ENCODE data around the gene ZNF687. TPM values are rescaled to one million over a fixed set of nuclear protein-coding genes. Genes with fewer than 3 reads are reported as not detected.

The ZNF687 gene
- total RNA-seq, 2 experiments from 2014 or later, result 20.9 to 31.6 TPM

DNA sequence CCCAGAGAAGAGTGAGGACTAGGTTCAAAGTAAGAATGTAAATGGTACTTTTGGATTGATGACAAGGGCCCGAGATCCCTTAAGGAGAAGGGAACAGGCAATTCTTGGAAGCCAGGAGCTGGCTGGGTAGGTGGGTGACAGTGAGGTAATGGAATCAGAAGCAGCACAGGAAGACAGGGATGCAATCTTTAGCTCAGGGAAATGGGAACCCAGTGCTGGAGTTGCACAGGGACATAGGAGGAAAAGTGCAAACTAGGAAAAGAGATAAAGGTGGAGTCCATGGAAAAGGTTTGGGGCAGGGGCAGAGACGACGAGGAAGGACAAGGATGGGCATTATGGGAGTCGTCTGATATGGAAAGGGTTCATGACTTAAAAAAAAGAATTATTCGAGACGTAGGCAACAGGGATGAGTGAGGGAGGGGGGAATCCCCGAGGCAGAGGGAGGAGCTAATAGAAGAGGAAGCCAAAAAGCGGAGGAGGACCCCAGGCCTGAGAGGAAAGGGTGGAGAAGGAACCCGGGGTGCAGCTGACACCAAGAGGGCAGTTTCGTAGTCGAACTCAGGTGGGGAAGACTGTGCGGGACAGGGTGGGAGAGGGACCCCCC lies 44.6 kb downstream of the ZNF687 start:
- Histone ChIP-seq H3K4me1 (ENCODE audit: insufficient read depth, low read length, poor library complexity, severe bottlenecking) (peaks cover 23% of the 10 kb centered on the region), H3K36me3 (ENCODE audit: insufficient read depth, low read length) (peaks cover 33% of the 10 kb centered on the region), H3K9me2 (ENCODE audit: insufficient read depth, low read length) (no peaks in the 10 kb centered on the region), H4K20me1 (ENCODE audit: insufficient read depth, low read length) (no peaks in the 10 kb centered on the region), H3K27ac (ENCODE audit: low read depth, low read length, poor library complexity, severe bottlenecking) (peak overlapping the region; percentile 67), H3K9me3 (ENCODE audit: low read length) (no peaks in the 10 kb centered on the region), H2AFZ (ENCODE audit: low read length) (peak overlapping the region; percentile 85), H3K4me2 (ENCODE audit: low read length) (peak overlapping the region; percentile 90), H3K4me3 (ENCODE audit: low read depth, low read length, poor library complexity, severe bottlenecking) (peak overlapping the region; percentile 74), H3K79me2 (ENCODE audit: insufficient read depth, low read depth, low read length) (peaks cover 17% of the 10 kb centered on the region)
- TF ChIP-seq, protein P1, sequence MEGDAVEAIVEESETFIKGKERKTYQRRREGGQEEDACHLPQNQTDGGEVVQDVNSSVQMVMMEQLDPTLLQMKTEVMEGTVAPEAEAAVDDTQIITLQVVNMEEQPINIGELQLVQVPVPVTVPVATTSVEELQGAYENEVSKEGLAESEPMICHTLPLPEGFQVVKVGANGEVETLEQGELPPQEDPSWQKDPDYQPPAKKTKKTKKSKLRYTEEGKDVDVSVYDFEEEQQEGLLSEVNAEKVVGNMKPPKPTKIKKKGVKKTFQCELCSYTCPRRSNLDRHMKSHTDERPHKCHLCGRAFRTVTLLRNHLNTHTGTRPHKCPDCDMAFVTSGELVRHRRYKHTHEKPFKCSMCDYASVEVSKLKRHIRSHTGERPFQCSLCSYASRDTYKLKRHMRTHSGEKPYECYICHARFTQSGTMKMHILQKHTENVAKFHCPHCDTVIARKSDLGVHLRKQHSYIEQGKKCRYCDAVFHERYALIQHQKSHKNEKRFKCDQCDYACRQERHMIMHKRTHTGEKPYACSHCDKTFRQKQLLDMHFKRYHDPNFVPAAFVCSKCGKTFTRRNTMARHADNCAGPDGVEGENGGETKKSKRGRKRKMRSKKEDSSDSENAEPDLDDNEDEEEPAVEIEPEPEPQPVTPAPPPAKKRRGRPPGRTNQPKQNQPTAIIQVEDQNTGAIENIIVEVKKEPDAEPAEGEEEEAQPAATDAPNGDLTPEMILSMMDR (conservative IDR thresholded peaks at IDR 0.05; ENCODE audit: low read length), result no peak
- TF ChIP-seq EZH2phosphoT487 (IDR thresholded peaks at IDR 0.05; ENCODE audit: borderline replicate concordance, low read depth, low read length), result no peak
- no TSS peak for BruUV-seq (replicated peaks)
- ChIA-PET CTCF (ENCODE audit: unreplicated experiment) (interaction anchor here (0.6 to 1.6 kb wide), 3 partner anchors 14 to 759 kb away, joined by 3 to 7 read pairs (median 4); no protein-coding TSS in a partner anchor), POLR2A (interaction anchor here (0.6 to 2.8 kb wide), 12 partner anchors 10 to 227 kb away, joined by 3 to 11 read pairs (median 4); partner anchors contain the start of genes VPS72 and ZNF687)
- peak; percentile 63 for DNase-seq (ENCODE audit: low spot score)
- intact Hi-C loops (cut with micrococcal nuclease; ENCODE audit: unreplicated experiment), result loop anchor here (5.0 kb wide), 1 partner anchor 44 kb away; the partner anchor contains the start of gene ZNF687

DNA sequence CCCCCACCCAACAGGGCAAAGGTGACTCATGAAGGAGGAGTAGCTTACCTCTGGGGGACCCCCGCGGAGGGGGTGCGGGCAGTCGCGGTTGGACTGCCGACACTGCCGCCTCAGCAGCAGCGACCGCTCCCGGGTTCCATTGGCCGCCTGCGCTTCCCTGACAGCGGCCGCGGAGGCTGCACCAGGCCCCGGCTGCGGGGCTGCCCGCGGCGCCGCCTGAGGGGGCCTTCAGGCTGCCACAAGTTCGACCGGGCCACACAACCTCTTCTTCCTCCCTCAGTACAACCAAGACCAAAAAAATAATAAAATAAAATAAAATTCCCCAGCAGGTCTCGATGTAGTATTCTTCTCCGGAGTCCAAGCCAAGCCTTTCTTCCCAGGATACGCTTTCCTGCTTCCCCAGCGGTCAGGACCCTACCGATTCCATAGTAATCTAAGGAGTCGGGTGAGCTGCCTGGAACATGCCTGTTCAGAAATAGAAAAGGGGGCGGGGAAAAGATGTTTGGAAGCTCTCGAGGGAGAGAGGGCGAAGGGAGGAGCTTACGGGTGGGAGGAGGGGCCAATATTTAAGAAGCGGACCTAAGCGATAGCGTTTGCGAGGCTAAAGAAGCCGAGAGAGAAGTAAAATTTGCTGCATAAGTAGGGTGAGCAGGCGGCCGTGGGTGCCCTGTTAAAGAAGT lies 45.3 kb downstream of the ZNF687 start, which contains the start of gene PI4KB:
Gene PI4KB, minus strand, starts transcription at position 194 of the 680 bp plus-strand sequence. CDS start 10,935 bp downstream, outside the sequence.
- peak within 1 kb of the TSS; percentile 67 for H3K27ac ChIP-seq (ENCODE audit: low read depth, low read length, poor library complexity, severe bottlenecking)
- no TSS peak for BruUV-seq (replicated peaks)
- no peak for TF ChIP-seq EZH2phosphoT487 (IDR thresholded peaks at IDR 0.05; ENCODE audit: borderline replicate concordance, low read depth, low read length)
- TF ChIP-seq, protein P1 (conservative IDR thresholded peaks at IDR 0.05; ENCODE audit: low read length), result no peak
- peak within 1 kb of the TSS; percentile 90 for H3K4me2 ChIP-seq (ENCODE audit: low read length)
- no peaks in the 10 kb centered on the region for H3K9me3 ChIP-seq (ENCODE audit: low read length)
- intact Hi-C loops (cut with micrococcal nuclease; ENCODE audit: unreplicated experiment), result loop anchor here (5.0 kb wide), 1 partner anchor 45 kb away; the partner anchor contains the start of gene ZNF687
- H3K9me2 ChIP-seq (ENCODE audit: insufficient read depth, low read length), result no peaks in the 10 kb centered on the region
- H3K36me3 ChIP-seq (ENCODE audit: insufficient read depth, low read length), result peaks cover 28% of the 10 kb centered on the region
- H3K4me3 ChIP-seq (ENCODE audit: low read depth, low read length, poor library complexity, severe bottlenecking), result peak within 1 kb of the TSS; percentile 74
- H4K20me1 ChIP-seq (ENCODE audit: insufficient read depth, low read length), result no peaks in the 10 kb centered on the region
- ChIA-PET CTCF (ENCODE audit: unreplicated experiment) (interaction anchor here (0.6 to 1.6 kb wide), 5 partner anchors 14 to 759 kb away, joined by 3 to 7 read pairs (median 4); partner anchors contain the start of gene RFX5), POLR2A (interaction anchor here (0.6 to 2.8 kb wide), 13 partner anchors 9 to 363 kb away, joined by 3 to 11 read pairs (median 3); partner anchors contain the start of gene ZNF687)
- H3K79me2 ChIP-seq (ENCODE audit: insufficient read depth, low read depth, low read length), result peaks cover 17% of the 10 kb centered on the region
- peak; percentile 97 for DNase-seq (ENCODE audit: low spot score)
- peak within 1 kb of the TSS; percentile 85 for H2AFZ ChIP-seq (ENCODE audit: low read length)
- peaks cover 23% of the 10 kb centered on the region for H3K4me1 ChIP-seq (ENCODE audit: insufficient read depth, low read length, poor library complexity, severe bottlenecking)

Measured in OCI-LY7 (cell line).